GM23338 (cell line): Measurements from ENCODE around the gene CMBL. TPM values are rescaled to one million over a fixed set of nuclear protein-coding genes. Genes with fewer than 3 reads are reported as not detected.

Experiments used
- ATAC-seq: fragments of 200-7000 bp; cut with Tn5 transposase; 3 replicates; pipeline ENCODE4 v1.9.1; 2020
- DNase-seq: peaks from one replicate; pipeline ENCODE4 v3.0.0-alpha.2; 2015; ENCODE audit warnings: low spot score
- H2AFZ ChIP-seq: fragments of 200-600 bp; sonication (generic); 2 replicates; pipeline ENCODE4 v1.8.0; 2016; ENCODE audit warnings: antibody characterized with exemption, mild to moderate bottlenecking, moderate library complexity
- H3F3A ChIP-seq: fragments of 200-600 bp; sonication (generic); replicated peaks from 2 replicates; pipeline ENCODE4 v1.8.0; 2017; ENCODE audit warnings: antibody characterized with exemption, mixed run types, low read depth
- H3K27ac ChIP-seq: fragments of 200-600 bp; sonication (generic); 2 replicates; pipeline ENCODE4 v1.6.1; 2016; ENCODE audit warnings: low read depth
- H3K27me3 ChIP-seq: fragments of 200-600 bp; sonication (generic); 2 replicates; pipeline ENCODE4 v1.8.0; 2016; ENCODE audit warnings: mild to moderate bottlenecking, mixed run types, moderate library complexity; ENCODE audit not compliant: insufficient read depth
- H3K36me3 ChIP-seq: fragments of 200-600 bp; sonication (generic); 2 replicates; pipeline ENCODE4 v1.8.0; 2016; ENCODE audit warnings: mild to moderate bottlenecking; ENCODE audit not compliant: insufficient read depth
- H3K4me1 ChIP-seq: fragments of 200-600 bp; sonication (generic); 2 replicates; pipeline ENCODE4 v1.8.0; 2016; ENCODE audit warnings: mild to moderate bottlenecking, moderate library complexity; ENCODE audit not compliant: insufficient read depth
- H3K4me2 ChIP-seq: fragments of 200-600 bp; sonication (generic); 2 replicates; pipeline ENCODE4 v1.7.1; 2017; ENCODE audit warnings: mixed run types
- H3K4me3 ChIP-seq: fragments of 200-600 bp; sonication (generic); 2 replicates; pipeline ENCODE4 v1.6.1; 2016; ENCODE audit warnings: mixed run types
- H3K79me2 ChIP-seq: fragments of 200-600 bp; sonication (generic); replicated peaks from 2 replicates; pipeline ENCODE4 v1.8.0; 2017; ENCODE audit warnings: mild to moderate bottlenecking; ENCODE audit not compliant: insufficient read depth
- H3K9me2 ChIP-seq: fragments of 200-600 bp; sonication (generic); 2 replicates; pipeline ENCODE4 v1.8.0; 2017; ENCODE audit not compliant: insufficient read depth
- H4K20me1 ChIP-seq: fragments of 200-600 bp; sonication (generic); replicated peaks from 2 replicates; pipeline ENCODE4 v1.8.0; 2017; ENCODE audit warnings: mild to moderate bottlenecking; ENCODE audit not compliant: insufficient read depth
- H3K27ac Mint-ChIP-seq: 2 replicates; pipeline ENCODE4 v1.8.0; 2020; ENCODE audit warnings: inconsistent platforms, mild to moderate bottlenecking, moderate library complexity, mixed read lengths
- H3K27me3 Mint-ChIP-seq: 3 replicates; pipeline ENCODE4 v1.8.0; 2022; ENCODE audit warnings: low read depth, mild to moderate bottlenecking, moderate library complexity, mixed read lengths, inconsistent platforms; ENCODE audit not compliant: insufficient read depth, poor library complexity
- H3K36me3 Mint-ChIP-seq: 3 replicates; pipeline ENCODE4 v1.8.0; 2021; ENCODE audit warnings: low read depth, mild to moderate bottlenecking, inconsistent platforms, moderate library complexity, mixed read lengths
- H3K4me1 Mint-ChIP-seq: 3 replicates; pipeline ENCODE4 v1.8.0; 2020; ENCODE audit warnings: mild to moderate bottlenecking, inconsistent platforms, mixed read lengths
- H3K4me3 Mint-ChIP-seq: 3 replicates; pipeline ENCODE4 v1.8.0; 2021; ENCODE audit warnings: moderate library complexity, mild to moderate bottlenecking, inconsistent platforms, mixed read lengths
- H3K9me3 Mint-ChIP-seq: 3 replicates; pipeline ENCODE4 v1.8.0; 2020; ENCODE audit warnings: moderate library complexity, mild to moderate bottlenecking, inconsistent platforms, mixed read lengths
- EZH2phosphoT487 ChIP-seq: fragments of 200-600 bp; sonication (generic); IDR thresholded peaks from one replicate; pipeline ENCODE4 v1.8.1; 2018; ENCODE audit warnings: antibody characterized with exemption; ENCODE audit not compliant: unreplicated experiment
- polyA plus RNA-seq: library from polyadenylated mRNA; unstranded; fragments of >200 nt; fragmentation: Nextera tagmentation; extraction: Ambion mirVana; gene quantifications from 2 replicates; pipeline ENCODE4 v1.2.1, GENCODE V29; 2016
- total RNA-seq: library from RNA; depleted of rRNA; stranded (reverse); fragments of >200 nt; shearing (Covaris generic); gene quantifications from 2 replicates; pipeline ENCODE4 v1.2.3, GENCODE V29; 2014
- TF ChIP-seq, protein P1 (sequence below), 2 experiments: fragments of 200-600 bp in 1 of 2; sonication (generic) in 1 of 2; conservative IDR thresholded peaks; 2 replicates each; pipeline versions ENCODE4 v1.5.1 to v1.6.1; 2016 to 2017; ENCODE audit warnings: antibody characterized with exemption in 2 of 2, low read depth in 2 of 2, mild to moderate bottlenecking in 2 of 2, moderate library complexity in 1 of 2
- TF ChIP-seq, protein P2 (sequence below): fragments of 250-450 bp; sonication (Bioruptor Pico); IDR thresholded peaks from 2 replicates; pipeline ENCODE4 v1.5.0; 2020; ENCODE audit warnings: mild to moderate bottlenecking, moderate library complexity
- TF ChIP-seq, protein P3 (sequence below): IDR thresholded peaks from one replicate; pipeline ENCODE4 v1.6.1; 2018; ENCODE audit warnings: antibody characterized with exemption; ENCODE audit not compliant: unreplicated experiment

Gene CMBL
- total and polyA plus RNA-seq, 2 experiments from 2014 or later, result 13.2 to 24.1 TPM

DNA sequence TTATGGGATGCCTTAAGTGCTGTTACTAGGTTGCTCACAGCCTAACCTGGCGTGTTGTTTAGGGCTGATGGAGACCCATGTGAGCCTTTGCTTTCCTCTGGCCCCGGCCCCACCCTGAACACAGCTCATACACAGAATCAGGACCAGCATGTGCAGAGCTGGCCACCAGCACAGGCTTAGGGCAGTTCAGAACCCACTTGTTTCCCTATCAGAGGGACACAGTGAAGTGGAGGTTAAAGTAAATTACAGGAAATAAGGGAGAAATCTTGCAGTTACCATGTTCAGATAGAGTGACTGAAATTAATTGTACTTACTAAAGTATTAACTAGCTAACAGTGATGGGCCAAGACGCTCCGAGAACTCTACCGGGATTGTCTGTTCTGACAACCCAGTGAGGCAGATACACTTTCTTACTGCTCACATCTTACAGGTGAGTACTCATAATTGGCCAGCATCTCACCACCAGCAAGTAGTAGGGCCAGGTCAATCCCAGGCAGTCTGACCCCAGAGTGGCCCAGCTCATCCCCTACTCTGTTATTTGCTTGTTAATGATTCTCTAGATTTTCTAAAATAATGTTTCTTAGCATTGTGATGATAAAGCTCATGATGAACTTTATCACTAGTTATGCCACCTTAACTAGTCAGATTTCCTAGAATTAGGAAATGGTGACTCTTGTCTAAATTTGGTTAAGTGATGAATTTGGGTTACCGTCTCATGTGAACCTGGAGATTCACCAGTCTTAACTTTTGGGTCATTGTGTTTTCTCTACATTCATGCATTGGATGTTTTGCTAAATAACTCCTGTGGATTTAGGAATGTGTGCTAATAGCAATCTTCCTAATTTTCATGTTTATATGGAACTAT, 42.2 kb downstream of the CMBL start:
- no peaks in the 10 kb centered on the region for H3K9me3 Mint-ChIP-seq
- no peak for TF ChIP-seq EZH2phosphoT487
- TF ChIP-seq, protein P1, sequence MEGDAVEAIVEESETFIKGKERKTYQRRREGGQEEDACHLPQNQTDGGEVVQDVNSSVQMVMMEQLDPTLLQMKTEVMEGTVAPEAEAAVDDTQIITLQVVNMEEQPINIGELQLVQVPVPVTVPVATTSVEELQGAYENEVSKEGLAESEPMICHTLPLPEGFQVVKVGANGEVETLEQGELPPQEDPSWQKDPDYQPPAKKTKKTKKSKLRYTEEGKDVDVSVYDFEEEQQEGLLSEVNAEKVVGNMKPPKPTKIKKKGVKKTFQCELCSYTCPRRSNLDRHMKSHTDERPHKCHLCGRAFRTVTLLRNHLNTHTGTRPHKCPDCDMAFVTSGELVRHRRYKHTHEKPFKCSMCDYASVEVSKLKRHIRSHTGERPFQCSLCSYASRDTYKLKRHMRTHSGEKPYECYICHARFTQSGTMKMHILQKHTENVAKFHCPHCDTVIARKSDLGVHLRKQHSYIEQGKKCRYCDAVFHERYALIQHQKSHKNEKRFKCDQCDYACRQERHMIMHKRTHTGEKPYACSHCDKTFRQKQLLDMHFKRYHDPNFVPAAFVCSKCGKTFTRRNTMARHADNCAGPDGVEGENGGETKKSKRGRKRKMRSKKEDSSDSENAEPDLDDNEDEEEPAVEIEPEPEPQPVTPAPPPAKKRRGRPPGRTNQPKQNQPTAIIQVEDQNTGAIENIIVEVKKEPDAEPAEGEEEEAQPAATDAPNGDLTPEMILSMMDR (conservative IDR thresholded peaks at IDR 0.05; ENCODE audit: low read depth in 2 of 2), result no peak
- TF ChIP-seq, protein P2, sequence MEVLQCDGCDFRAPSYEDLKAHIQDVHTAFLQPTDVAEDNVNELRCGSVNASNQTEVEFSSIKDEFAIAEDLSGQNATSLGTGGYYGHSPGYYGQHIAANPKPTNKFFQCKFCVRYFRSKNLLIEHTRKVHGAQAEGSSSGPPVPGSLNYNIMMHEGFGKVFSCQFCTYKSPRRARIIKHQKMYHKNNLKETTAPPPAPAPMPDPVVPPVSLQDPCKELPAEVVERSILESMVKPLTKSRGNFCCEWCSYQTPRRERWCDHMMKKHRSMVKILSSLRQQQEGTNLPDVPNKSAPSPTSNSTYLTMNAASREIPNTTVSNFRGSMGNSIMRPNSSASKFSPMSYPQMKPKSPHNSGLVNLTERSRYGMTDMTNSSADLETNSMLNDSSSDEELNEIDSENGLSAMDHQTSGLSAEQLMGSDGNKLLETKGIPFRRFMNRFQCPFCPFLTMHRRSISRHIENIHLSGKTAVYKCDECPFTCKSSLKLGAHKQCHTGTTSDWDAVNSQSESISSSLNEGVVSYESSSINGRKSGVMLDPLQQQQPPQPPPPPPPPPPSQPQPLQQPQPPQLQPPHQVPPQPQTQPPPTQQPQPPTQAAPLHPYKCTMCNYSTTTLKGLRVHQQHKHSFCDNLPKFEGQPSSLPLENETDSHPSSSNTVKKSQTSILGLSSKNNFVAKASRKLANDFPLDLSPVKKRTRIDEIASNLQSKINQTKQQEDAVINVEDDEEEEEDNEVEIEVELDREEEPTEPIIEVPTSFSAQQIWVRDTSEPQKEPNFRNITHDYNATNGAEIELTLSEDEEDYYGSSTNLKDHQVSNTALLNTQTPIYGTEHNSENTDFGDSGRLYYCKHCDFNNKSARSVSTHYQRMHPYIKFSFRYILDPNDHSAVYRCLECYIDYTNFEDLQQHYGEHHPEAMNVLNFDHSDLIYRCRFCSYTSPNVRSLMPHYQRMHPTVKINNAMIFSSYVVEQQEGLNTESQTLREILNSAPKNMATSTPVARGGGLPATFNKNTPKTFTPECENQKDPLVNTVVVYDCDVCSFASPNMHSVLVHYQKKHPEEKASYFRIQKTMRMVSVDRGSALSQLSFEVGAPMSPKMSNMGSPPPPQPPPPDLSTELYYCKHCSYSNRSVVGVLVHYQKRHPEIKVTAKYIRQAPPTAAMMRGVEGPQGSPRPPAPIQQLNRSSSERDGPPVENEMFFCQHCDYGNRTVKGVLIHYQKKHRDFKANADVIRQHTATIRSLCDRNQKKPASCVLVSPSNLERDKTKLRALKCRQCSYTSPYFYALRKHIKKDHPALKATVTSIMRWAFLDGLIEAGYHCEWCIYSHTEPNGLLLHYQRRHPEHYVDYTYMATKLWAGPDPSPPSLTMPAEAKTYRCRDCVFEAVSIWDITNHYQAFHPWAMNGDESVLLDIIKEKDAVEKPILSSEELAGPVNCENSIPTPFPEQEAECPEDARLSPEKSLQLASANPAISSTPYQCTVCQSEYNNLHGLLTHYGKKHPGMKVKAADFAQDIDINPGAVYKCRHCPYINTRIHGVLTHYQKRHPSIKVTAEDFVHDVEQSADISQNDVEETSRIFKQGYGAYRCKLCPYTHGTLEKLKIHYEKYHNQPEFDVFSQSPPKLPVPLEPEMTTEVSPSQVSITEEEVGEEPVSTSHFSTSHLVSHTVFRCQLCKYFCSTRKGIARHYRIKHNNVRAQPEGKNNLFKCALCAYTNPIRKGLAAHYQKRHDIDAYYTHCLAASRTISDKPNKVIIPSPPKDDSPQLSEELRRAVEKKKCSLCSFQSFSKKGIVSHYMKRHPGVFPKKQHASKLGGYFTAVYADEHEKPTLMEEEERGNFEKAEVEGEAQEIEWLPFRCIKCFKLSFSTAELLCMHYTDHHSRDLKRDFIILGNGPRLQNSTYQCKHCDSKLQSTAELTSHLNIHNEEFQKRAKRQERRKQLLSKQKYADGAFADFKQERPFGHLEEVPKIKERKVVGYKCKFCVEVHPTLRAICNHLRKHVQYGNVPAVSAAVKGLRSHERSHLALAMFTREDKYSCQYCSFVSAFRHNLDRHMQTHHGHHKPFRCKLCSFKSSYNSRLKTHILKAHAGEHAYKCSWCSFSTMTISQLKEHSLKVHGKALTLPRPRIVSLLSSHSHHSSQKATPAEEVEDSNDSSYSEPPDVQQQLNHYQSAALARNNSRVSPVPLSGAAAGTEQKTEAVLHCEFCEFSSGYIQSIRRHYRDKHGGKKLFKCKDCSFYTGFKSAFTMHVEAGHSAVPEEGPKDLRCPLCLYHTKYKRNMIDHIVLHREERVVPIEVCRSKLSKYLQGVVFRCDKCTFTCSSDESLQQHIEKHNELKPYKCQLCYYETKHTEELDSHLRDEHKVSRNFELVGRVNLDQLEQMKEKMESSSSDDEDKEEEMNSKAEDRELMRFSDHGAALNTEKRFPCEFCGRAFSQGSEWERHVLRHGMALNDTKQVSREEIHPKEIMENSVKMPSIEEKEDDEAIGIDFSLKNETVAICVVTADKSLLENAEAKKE (CRISPR knock-in tag), result no peak
- TF ChIP-seq, protein P3, sequence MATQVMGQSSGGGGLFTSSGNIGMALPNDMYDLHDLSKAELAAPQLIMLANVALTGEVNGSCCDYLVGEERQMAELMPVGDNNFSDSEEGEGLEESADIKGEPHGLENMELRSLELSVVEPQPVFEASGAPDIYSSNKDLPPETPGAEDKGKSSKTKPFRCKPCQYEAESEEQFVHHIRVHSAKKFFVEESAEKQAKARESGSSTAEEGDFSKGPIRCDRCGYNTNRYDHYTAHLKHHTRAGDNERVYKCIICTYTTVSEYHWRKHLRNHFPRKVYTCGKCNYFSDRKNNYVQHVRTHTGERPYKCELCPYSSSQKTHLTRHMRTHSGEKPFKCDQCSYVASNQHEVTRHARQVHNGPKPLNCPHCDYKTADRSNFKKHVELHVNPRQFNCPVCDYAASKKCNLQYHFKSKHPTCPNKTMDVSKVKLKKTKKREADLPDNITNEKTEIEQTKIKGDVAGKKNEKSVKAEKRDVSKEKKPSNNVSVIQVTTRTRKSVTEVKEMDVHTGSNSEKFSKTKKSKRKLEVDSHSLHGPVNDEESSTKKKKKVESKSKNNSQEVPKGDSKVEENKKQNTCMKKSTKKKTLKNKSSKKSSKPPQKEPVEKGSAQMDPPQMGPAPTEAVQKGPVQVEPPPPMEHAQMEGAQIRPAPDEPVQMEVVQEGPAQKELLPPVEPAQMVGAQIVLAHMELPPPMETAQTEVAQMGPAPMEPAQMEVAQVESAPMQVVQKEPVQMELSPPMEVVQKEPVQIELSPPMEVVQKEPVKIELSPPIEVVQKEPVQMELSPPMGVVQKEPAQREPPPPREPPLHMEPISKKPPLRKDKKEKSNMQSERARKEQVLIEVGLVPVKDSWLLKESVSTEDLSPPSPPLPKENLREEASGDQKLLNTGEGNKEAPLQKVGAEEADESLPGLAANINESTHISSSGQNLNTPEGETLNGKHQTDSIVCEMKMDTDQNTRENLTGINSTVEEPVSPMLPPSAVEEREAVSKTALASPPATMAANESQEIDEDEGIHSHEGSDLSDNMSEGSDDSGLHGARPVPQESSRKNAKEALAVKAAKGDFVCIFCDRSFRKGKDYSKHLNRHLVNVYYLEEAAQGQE, result no peak
- Histone ChIP-seq H3K27me3 (no peaks in the 10 kb centered on the region), H4K20me1 (peaks cover 33% of the 10 kb centered on the region), H3K9me2 (no peaks in the 10 kb centered on the region), H3K4me2 (no peak overlapping the region), H2AFZ (no peak overlapping the region), H3K4me1 (peaks cover 5% of the 10 kb centered on the region; the same call in 1 of the 2 replicates), H3K79me2 (no peaks in the 10 kb centered on the region), H3F3A (peaks cover 47% of the 10 kb centered on the region), H3K36me3 (peaks cover 49% of the 10 kb centered on the region), H3K27ac (peak overlapping the region; percentile 87), H3K4me3 (no peak overlapping the region)
- DNase-seq (no peak), ATAC-seq (peak; percentile 36)
- no peak overlapping the region for H3K27ac Mint-ChIP-seq
- H3K36me3 Mint-ChIP-seq, result peaks cover 55% of the 10 kb centered on the region
- H3K27me3 Mint-ChIP-seq, result peaks cover 9% of the 10 kb centered on the region
- no peak overlapping the region for H3K4me3 Mint-ChIP-seq
- H3K4me1 Mint-ChIP-seq, result peaks cover 12% of the 10 kb centered on the region
